GM18499 (cell line): Measurements from ENCODE around the gene SIRT6.
"Not testable (repeated sequence)": the region's sequence is repeated elsewhere in the genome, so short reads cannot be mapped to it uniquely, and the experiment has no call there.

ENCODE experiments used
- ATAC-seq: cut with Tn5 transposase; IDR thresholded peaks from one replicate; pipeline ENCODE4 v1.9.1; 2021; ENCODE audit warnings: moderate number of reproducible peaks; ENCODE audit not compliant: insufficient read depth, unreplicated experiment

Gene SIRT6

DNA sequence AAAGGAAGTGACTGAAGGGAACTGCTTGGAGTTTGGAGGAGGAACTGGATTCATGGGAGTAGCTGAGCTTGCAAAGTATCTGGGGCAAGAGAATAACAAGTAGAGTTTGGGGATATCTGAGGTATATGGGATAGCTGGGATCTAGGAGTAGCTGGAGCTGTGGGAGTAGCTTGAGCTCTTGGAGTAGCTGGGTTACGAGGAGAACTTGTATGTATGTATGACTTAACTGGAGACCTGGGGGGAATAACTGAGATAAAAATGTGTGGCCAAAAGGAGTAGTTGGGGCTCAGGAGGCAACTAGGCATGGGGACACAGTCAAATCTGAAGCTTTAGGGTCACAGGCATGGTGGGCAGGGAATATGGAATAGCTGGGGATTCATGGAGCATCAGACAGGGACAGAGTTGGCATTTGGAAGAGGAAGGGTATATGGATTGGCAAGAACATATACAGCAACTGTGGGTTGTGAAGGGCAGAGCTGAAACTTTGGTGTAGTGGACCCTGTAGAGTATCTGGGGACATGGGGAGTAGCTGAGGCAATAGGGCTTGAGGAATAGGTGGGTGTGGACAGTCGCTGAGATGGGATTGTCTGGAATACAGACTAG, 18.7 kb upstream of the SIRT6 start:
- no peak for ATAC-seq

DNA sequence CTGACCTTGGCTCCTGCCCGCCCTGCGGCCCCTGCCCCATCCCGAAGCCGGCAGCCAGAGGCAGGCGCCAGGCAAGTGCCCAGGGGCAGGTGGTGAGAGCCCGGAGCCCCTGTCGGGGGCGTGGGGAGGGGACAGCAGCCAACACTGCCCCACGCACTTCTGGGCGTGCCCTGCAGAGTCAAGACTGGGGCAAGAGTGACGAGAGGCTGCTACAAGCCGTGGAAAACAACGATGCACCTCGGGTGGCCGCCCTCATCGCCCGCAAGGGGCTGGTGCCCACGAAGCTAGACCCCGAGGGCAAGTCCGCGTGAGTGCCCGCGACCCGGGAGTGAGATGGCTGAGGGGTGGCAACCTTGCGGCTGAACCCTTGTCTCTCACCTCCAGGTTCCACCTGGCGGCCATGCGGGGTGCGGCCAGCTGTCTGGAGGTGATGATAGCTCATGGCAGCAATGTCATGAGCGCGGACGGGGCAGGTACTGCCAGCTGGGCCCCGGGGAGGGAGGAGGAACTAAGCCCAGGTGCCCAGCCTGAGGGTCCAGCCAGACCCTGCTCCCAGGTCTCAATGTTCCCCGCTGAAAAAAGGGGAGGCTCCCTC, 17.4 kb upstream of the SIRT6 start:
- no peak for ATAC-seq

DNA sequence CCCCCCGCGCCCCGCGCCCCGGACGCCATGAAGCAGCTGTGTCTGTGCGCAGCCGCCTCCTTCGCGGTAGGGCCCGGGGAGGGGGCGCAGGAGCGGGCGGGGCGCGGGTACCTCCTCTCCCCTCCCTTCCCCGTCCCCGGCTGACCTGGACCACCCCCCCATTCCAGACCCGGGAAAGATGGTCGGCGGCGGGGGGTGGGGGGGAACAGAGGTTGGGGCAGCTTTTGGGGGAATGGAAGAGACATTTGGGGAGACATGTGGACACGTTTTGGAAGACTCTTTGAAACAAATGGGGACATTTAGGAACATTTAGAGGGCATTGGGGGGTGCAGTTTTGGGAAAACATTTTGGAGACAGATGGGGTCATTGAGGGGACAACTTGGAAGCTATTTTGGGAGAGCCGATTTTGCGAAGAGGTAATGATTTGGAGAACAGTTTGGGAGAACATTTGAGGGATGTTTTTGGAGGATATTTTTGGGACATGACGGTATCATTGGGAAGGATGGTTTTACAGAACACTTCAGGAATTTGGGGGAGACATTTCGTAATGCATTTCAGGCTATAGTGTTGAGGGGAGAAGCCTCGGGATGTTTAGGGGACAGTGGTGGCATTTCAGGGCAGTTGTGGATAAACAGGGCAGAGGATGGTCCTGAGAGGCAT, 16.2 kb upstream of the SIRT6 start:
- ATAC-seq = no peak

DNA sequence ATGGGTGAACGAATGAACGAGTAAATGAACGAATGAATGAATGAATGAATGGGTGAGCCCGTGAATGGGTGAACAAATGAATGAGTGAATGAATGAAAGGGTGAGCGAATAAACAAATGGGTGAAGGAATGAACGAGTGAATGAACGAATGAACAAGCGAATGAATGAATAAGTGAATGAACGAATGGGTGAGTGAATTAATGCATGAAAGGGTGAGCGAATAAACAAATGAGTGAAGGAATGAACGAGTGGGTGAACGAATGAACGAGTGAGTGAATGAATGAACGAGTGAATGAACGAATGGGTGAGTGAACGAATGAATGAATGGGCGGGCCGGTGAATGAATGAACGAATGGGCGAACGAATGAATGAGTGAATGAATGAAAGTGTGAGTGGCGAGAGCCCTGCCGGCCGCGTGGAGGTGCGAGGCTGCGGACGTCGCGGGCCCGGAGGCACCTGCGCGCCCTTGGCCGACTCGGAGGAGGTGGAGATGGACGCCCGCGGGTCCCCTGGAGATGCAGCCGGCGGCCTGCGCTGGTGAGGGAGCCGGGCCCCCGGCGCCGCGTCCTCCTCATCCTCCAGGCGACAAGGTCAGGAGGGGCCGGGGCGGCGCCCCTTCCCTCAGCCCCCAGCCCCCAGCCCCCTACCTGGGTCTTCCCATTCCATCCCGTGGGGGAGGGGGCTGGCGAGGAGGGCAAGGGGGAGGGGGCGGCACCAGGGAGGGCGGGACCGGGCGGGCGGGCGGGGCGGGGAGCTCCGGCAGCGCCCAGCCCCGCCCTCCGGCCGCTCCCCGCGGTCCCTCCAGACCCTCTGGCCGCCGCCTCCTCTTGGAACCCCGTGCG, 15.5 kb upstream of the SIRT6 start:
- no peak for ATAC-seq

DNA sequence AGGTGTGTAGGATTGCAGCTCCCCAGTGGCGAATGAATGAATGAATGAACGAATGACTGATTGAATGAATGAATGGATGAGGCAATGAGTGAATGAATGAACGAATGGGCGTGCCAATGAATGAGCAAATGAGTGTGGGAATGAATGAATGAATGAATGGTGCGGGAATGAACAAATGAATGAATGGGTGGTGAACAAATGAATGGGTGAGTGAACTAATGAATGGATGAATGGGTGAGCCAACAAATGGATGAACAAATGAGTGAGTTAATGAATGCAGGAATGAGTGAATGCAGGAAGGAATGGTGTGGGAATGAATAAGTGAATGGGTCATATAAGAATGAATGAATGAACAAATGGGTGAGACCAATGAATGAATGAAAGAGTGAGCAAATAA, 14.9 kb upstream of the SIRT6 start:
- ATAC-seq = no peak

DNA sequence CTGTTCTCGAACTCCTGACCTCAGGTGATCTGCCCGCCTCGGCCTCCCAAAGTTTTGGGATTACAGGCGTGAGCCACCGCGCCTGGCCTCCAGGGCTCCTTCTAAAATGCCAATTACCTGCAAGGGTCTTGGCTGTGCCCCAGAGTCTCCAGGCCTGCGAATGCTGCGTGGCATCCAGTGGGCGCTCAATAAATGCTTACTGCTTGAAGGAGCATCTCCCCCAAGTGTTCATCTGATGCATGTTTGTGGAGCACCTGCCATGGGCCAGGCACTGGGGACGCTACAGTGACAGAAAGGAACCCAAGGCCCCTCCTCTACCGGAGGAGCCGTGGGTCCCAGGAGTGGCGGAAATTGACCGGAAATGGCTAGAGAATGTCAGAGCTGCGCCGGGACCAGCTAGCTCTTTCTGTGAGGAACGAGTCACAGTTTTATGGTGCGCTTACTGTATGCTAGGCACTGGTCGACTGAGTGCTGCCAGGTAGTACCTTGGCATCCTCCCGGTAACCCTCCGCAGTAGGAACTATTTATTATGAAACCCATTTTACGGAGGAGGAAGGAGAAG, 14.3 kb upstream of the SIRT6 start:
- no peak for ATAC-seq

DNA sequence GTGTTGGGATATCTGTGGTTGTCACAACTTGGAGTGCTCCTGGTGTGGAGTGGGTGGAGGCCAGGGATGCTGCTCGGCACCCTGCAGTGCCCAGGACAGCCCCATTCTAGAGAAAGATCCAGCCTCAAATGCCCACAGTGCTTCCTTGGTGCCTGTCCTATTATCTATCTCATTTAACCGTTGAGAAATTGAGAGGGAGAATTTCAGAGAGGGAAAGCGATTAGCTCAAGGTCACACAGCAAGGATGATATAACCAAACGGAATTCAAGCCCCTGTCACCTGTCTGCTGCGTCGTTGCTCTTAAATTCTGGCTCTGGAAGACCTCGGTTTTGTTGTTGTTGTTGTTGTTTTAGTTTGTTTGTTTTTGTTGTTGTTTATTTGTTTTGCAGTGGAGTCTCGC, 13.6 kb upstream of the SIRT6 start:
- no peak for ATAC-seq

DNA sequence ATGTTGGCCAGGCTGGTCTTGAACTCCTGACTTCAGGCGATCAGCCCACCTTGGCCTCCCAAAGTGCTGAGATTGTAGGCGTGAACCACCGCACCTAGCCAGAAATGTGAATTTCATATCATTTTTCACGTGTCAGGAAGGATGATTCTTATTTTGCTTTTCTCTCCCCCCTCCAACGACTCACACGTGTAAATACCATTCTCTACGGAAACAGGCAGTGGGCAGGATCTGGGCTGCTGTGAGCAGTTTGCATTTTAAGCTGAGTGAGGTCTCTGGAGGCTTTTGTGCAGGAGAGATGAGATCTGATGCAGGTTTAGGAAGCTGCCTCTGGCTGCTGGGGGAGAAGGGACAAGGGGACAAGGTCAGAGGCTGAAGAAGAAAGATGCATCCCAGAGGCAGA, 12.0 kb upstream of the SIRT6 start:
- no peak for ATAC-seq

DNA sequence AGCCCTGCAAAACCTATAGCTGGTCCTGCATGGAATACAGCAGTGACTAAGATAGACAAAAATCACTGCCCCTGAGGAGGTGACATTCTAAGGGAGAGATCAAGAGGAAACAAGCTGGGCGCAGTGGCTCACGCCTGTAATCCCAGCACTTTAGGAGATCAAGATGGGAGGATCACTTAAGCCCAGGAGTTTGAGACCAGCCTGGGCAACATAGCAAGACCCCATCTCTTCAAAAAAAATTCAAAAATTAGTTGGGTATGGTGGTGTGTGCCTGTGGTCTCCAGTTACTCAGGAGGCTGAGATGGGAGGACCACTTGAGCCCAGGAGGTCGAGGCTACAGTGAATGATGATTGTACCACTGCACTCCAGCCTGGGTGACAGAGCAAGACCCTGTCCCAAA, 10.2 kb upstream of the SIRT6 start:
- ATAC-seq = not testable (repeated sequence)

DNA sequence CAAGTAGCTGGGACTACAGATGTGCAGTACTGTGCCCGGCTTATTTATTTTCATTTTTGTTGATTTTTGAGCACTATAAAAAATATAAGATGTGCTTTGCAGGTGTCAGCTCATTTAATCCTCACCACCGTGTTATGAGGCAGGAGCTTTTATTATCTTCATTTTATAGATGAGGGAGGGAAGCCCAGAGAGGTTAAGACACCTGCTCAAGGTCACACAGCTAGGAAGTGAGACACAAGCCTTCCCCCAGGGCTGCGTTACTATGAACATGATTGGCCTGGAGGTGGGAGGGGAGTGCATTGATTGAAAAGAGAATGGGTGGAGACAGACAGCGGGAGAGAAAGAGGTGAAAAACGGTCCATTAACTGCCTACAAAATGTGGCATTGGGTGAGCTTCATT, 7.3 kb upstream of the SIRT6 start:
- no peak for ATAC-seq

DNA sequence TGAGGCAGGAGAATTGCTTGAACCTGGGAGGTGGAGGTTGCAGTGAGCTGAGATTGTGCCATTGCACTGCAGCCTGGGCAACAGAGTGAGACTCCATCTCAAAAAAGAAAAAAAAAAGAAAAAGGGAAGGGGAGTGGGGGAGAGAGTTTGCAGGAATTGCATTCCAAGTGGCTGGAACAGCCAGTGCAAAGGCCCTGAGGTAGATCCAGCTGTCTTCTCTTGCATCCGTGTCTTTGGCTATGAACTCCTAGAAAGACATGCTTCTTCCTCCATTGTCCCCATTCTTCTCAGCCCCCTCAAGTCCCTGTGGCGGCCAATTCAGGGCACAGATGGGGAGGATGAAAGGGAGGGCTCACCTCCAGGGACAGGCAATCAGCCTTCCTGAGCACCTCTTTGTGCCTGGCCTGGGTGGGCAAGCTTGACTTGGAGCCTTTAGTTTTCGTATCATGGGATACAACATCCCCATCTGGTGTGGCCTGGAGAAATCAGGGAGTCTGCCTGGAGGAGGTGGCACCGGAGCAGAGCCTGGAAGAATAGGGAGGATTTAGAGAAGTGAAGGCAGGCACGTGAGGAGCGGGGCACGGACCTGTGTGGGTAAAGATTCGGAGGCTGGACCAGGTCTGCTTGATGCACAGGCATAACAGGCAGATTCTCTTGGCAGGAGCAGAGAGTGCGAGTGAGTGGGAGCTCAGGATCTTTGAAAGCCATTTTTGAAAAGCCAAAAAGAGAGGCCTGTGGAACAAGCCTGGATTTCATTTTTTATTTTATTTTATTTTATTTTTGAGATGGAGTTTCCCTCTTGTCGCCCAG, 5.2 kb upstream of the SIRT6 start:
- ATAC-seq = no peak

DNA sequence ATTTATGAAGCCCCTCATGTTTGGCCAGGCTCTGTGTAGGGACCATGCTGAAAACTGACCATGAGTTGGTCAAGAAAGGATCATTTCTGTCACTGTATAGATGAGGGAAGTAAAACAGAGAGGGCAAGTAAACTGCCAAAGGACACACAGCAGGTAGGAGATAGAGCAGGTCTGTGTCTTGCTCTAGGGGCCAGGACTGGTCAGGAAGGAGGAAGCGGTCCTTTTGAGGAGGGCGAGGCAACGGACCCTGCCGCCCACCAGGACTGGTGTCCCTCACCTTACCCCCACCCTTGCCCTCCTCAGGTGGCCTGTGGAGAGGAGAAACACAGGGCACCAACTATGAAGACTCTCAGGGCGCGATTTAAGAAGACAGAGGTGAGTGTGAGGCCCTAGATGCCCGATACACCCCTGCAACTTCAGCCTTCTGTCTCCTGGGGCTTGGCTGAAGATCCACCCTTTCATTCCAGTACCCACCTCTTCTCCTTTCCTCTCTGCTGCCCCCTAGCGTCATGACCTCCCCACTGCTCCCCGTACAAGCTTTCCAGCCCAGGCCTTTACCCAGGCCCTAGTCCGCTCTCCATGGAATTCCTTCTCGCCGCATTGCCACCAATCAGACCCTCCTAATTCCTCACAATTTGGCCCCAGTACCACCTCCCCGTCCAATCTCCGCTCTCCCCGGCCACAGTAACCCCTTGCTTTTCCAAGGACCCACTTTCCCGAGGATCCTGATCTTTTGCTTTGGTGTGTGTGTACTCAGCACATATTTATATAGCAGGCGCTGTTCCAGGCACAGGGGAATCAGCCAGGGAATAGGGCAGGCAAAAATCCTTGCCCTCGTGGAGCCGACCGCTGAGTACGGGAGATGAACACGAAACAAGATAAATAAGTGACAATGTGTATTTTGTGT, 4.0 kb upstream of the SIRT6 start:
- no peak for ATAC-seq

DNA sequence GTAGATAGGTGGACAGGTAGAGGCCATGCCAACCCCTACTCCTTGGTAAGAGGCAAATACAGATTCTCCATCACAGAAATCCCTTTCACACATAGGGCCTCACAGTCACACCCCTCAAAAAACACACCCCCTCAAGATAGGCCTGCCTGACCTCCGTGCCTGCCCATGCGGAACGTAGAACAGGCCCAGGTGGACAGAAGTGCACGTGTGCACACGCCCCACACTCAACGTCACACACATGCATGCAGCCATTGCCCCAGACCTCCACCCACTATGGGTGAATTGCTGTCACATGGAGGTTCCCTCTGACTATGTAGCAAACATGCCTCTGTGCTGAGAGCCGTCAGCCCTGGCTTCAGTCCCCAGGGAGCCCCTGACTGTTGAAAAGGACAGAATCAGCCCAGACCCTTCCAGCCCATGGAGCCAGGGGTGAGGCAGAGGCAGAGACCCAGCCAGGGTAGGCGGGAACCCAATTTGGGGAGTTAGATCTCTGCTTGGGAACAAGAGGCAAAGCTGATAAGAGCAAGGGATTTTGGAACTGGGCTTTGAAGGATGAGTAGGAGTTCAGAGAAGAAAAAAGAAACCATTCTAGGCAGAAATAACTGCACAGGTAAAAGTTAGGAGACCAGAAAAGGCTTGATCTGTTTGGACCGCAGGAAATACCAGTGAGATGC, 3.2 kb upstream of the SIRT6 start:
- no peak for ATAC-seq

DNA sequence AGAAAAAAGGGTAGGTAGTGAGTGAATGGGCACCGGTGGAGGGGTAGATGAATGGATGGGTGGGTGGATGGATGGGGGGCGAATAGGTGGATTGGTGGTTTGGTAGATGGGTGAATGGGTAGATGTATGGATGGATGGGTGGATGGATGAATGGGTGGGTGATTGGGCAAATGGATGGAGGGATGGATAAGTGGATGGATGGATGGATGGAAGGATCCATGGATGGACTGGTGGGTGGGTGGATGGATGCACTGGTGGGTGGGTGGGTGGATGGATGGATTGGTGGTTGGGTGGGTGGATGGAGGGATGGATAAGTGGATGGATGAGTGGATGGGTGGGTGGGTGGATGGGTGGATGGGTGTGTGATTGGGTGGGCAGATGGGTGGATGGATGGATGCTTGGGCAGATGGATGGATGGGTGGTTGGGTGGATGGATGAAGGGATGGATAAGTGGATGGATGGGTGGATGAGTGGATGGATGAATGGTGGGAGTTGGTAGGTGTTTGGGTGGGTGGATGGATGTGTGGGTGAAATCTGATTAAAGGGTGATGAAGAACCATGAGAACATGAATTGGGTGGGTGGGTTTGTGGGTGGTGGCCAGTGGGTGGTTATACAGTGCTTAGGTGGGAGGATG, 2.5 kb upstream of the SIRT6 start:
- no peak for ATAC-seq

DNA sequence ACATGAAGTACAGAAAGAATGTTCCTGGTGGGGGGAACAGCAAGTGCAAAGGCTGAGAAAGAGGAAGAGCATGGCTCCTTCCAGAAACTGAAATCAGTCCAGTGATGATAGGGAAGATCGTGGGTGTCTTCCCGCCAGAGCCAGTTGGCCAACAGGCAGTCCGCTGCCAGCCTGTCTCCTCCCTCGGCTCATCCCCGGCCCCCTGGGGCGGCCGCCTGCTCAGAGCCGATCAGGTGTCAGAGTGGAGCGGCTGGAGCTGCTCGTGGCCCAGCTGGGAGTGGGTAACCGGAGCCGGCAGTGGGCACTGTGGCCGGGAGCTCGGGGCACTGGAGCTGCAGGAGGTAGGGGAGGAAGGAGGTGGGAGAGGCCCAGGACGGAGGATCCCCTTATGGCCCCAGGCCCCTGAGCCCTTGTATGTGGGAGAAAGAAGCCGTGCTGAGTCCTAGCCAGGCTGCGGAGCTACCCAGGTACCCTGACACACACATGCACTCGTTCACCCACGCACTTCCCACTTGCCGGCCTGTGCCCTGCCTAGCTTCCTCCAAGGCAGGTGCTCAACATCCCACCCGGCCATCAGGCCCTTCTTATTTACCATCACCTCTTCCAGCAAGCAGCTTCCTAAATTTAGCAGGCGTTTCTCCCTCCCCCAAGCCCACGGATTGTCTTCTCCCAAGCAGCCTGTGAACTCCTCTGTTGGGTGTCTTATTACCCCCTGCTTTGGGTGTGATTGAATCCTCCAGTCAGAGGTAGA, 1.8 kb upstream of the SIRT6 start:
- ATAC-seq = no peak

DNA sequence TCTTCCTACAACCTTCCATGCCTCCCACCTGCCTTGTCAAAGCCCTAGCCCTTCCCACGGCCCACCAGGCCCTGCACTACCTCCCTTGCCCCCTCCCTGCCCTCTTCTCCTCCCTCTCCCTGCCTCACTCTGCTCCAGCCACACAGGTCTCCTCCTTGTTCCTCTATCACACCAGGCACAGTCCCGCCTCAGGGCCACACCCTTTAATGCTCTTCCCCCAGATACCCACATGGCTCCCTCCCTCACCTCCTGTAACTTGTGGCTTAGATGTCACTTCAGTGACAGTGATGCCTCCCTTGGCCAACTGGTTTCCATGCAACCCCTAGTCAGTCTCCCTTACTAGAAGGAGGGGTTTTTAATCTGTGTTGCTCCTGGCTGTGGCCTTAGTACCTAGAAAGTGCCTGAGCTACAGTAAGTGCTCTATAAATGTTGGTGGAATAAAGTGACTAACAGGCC, 1.3 kb downstream of the SIRT6 start:
- ATAC-seq = no peak

DNA sequence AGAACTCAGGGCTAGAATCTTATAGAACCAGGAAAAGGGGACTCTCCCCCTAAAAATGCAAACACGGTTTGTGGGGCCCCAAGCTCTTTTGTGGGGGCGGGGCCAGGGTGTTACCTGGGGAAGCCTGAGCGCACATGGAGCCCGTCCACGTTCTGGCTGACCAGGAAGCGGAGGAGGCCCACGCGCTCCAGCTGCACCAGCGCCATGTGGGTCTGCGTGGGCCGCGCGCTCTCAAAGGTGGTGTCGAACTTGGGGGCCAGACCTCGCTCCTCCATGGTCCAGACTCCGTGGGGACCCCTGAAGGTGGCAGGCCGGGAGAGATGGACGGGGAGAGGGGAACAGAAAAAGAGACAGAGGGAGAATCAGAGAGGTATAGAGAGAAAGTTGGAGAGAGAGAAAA, 3.4 kb downstream of the SIRT6 start:
- no peak for ATAC-seq
